GM12875 (cell line): ENCODE data around the gene SUSD6.
"Not testable (repeated sequence)": the region's sequence is repeated elsewhere in the genome, so short reads cannot be mapped to it uniquely, and the experiment has no call there.

Experiments
- H3K4me3 ChIP-seq: one replicate; pipeline ENCODE4 v1.5.1; 2011; ENCODE audit warnings: low read depth, low read length, control low read depth
- TF ChIP-seq, protein P1 (sequence below): IDR thresholded peaks from 2 replicates; pipeline ENCODE4 v1.5.1; 2011; ENCODE audit warnings: low read depth, mild to moderate bottlenecking, control low read depth, inconsistent platforms, low read length, moderate library complexity, borderline replicate concordance; ENCODE audit not compliant: insufficient read depth

The SUSD6 gene

DNA sequence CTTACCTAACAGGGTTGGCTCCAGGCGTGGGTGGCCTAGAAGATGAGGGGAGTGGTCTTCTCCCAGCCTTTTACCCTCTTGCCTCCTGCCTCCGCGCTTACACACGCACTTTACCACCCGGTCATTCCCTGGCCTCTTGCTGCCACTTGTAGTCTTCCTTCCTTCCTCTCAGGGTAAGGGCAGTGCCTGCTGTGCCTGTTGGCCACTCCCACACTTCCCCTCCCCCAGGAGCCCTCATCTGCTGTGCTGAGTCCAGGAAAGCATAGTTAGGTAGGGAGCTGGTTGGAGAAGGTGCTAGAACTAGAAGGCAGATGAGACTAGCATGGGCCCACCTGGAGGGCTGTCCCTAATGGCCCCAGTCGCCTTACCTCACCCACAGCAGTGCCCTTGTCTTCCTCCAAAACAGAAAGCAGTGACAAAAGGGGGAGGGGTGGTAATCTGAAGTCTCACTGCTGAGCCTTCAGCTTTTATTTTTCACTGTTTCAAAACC is 101.2 kb downstream of the SUSD6 start:
- TF ChIP-seq, protein P1, sequence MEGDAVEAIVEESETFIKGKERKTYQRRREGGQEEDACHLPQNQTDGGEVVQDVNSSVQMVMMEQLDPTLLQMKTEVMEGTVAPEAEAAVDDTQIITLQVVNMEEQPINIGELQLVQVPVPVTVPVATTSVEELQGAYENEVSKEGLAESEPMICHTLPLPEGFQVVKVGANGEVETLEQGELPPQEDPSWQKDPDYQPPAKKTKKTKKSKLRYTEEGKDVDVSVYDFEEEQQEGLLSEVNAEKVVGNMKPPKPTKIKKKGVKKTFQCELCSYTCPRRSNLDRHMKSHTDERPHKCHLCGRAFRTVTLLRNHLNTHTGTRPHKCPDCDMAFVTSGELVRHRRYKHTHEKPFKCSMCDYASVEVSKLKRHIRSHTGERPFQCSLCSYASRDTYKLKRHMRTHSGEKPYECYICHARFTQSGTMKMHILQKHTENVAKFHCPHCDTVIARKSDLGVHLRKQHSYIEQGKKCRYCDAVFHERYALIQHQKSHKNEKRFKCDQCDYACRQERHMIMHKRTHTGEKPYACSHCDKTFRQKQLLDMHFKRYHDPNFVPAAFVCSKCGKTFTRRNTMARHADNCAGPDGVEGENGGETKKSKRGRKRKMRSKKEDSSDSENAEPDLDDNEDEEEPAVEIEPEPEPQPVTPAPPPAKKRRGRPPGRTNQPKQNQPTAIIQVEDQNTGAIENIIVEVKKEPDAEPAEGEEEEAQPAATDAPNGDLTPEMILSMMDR = no peak
- no peak overlapping the region for H3K4me3 ChIP-seq

DNA sequence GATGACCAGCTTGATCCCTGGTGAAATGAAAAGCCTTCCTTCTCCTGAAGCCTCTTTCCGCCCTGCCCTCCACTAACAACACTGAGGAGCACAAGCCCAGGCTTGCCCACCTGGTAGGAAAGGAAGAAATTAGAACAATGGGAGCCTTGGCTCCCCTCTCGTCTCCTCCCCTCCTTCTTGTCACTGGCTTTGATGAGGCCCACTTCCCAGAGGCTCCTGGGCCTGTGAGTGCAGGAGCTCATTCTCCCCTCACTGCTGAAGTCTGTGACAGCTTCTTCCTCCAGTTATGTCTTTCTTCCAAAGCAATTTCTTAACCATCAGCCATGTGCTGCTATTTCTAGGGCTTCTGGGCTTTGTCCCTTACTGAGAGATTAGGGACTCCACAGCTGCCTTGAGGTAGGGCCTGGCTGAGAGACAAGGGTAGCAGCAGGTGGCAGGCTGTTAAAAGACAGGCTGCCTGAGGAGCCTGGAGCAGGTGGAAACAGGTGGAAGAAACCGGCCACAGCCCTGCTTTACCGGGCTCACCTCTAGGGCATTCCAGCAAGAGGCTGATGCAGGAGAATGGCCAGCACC is 101.9 kb downstream of the SUSD6 start:
- TF ChIP-seq, protein P1 = no peak
- no peak overlapping the region for H3K4me3 ChIP-seq

DNA sequence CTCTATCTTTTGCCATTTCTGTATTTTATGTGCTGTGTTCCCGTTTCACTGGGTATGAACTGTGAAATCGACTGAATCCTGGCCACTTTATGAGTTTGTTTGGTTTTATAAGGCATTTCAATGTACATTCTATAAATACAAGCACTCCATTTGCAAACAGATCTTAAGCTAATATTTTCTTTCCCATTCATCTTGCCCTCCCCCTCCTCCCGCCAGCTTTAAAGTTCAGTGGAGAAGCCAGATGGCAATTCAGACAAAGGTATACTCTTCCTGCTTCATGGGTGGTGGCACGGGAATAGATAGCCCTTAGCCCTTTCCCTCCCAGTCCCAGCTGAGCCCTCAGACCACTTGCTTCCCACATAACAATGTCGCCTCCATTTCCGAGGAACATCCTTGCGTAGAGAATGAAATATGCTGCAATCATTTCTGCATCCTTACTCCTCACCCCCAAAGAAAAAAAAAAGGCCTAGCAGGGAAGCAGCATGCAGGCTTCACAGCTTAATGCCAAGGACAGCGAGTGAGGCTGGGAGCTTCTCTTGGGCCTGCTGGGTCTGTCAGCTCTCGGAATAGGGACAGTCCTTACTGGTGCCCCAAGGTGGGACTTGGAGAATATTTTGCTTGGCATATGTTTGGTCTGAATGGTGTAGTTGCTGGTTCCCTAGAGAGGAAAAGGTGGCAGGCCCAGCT is 102.7 kb downstream of the SUSD6 start:
- H3K4me3 ChIP-seq = no peak overlapping the region
- TF ChIP-seq, protein P1 = no peak

DNA sequence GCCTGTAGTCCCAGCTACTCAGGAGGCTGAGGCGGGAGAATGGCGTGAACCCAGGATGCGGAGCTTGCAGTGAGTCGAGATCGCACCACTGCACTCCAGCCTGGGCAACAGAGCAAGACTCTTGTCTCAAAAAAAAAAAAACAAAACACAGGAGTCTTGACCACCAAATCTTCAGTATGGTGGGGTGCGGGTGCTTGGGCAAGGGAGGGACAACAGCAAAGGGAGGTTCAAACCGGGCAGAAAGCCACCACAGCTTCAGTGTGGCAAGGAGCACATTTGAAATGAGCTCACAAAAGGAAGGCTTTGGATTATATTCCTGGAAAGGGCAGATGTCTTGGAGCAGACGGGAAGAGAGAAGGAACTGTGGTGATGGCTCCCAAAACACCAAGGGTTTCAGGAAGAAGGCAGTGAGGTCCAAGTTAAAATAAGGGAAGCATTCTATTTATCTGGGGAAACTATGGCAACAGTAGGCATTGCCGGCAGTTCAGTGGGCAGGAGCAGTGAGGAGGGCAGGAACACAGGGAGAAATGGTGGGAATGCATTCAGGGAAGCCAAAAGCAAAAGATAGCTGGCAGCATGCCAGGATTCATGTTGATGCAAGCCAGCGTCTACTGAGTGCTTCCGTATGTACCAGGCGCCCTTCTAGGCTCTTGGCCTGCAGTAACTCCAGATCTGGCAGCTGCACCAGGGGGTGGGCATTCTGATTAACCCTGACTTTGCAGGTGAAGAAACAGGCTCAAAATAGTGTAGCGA is 104.5 kb downstream of the SUSD6 start:
- TF ChIP-seq, protein P1 = no peak
- H3K4me3 ChIP-seq = no peak overlapping the region

DNA sequence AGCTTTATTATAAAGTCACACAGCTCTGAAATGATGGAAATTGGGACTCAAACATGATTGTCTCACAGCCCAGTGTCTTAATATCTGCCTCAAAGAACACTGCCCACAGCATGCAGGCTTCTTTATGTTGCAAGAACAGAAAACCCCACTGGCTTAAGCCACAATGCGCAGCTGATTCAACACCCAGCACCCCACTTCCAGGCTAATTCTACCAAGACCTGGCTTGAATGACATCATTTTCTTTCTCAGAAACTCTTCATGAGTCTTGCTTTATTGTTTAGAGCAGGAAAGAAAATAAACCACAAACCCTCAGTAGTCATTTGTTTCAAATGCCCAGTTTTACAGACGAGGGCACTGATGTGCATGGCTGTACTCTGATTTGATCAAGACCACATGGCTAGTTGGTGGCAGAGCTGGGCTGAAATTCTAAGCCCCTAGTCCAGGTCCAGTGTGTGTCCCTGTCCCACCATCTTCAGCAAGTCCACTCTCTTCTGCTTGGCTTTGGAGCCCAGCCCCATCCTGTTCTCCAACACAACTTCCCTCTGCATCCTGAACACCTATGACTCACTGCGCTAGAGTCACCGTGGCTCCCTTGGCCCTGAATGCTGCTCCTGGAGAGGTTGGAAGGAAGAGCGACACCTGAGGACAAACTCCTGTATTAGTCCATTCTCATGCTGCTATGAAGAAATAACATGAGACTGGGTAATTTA is 105.2 kb downstream of the SUSD6 start:
- no peak overlapping the region for H3K4me3 ChIP-seq

DNA sequence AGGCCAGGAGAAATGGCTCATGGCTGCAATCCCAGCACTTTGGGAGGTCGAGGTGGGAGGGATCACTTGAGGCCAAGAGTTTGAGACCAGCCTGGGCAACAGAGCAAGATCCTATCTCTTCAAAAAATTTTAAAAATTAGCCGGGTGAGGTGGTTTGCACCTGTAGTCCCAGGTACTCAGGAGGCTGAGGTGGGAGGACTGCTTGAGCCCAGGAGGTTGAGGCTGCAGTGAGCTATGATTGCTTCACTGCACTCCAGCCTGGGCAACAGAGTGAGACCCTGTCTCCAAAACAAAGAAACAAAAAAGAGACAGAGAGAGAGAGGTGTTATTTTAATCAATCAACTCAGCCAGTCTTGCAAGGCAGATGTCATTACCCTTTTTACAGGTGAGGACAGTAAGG is 107.2 kb downstream of the SUSD6 start:
- not testable (repeated sequence) for H3K4me3 ChIP-seq

More for the DNA sequence above, 105.2 kb downstream of the SUSD6 start:
- TF ChIP-seq, protein P1 = no peak

DNA sequence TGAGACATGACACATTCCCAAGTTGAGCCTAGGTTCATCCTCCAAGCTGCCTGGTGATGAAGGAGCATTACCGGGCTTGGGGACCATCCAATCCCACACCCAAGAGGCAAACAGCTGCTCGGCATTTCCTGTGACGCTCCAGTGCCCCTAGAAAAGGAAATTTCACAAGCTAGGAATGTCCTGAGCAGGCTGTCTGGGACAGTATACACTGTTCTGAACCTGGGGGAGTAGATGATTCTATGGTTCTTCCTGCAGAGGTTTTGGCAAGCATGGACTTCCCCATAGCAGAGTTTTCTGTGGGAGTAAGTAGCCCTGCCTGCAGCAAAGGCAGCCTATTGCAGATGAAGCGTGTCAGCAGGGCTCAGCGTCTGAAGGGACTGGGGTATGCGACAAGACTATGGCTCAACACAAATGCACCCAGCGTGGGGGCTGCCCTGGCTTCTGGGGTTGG is 108.1 kb downstream of the SUSD6 start:
- no peak overlapping the region for H3K4me3 ChIP-seq
- TF ChIP-seq, protein P1 = no peak
